ENCODE results near the gene ATP13A2. TPM values are rescaled to one million over a fixed set of nuclear protein-coding genes. Genes with fewer than 3 reads are reported as not detected.

ATP13A2 gene
- polyA plus RNA-seq, 3 donors, result 17.6 to 37.8 (median 19.5) TPM

GRCh38 chr1:17013491-17014320, 2.0 kb upstream of the ATP13A2 start:
- Mint-ChIP-seq H3K36me3 (peaks cover 9 to 13% of the 10 kb centered on the region in 2 donors), H3K9me3 (peaks cover 0 to 2% (median 0%) of the 10 kb centered on the region in 7 donors), H3K4me1 (peaks cover 57% of the 10 kb centered on the region), H3K27ac (peak overlapping the region in 2 of 7 donors; percentile 25 to 64), H3K4me3 (peak overlapping the region; percentile 16 to 48), H3K27me3 (ENCODE audit: low read depth in 3 of 3) (peaks cover 4 to 5% (median 5%) of the 10 kb centered on the region in 3 donors)
- Histone ChIP-seq H3K27me3 (ENCODE audit: control insufficient read depth in 2 of 2, insufficient read depth in 2 of 2, low read length in 2 of 2) (no peaks in the 10 kb centered on the region), H3K4me3 (replicated peaks in 1 of 3; ENCODE audit: low read depth in 2 of 3, low read length in 3 of 3) (no peak overlapping the region), H2AFZ (ENCODE audit: insufficient read depth, low read depth, low read length, poor library complexity, severe bottlenecking) (no peak overlapping the region), H3K9ac (ENCODE audit: insufficient read depth, low read length, poor library complexity, severe bottlenecking) (no peak overlapping the region), H3K36me3 (replicated peaks in 1 of 2; ENCODE audit: control insufficient read depth in 1 of 2, insufficient read depth in 2 of 2, low read length in 2 of 2) (peaks cover 8 to 14% of the 10 kb centered on the region in 2 donors), H3K4me1 (ENCODE audit: control insufficient read depth in 1 of 2, insufficient read depth in 2 of 2, low read length in 2 of 2) (peaks cover 54 to 61% of the 10 kb centered on the region in 2 donors), H4K20me1 (ENCODE audit: insufficient read depth, low read length) (peaks cover 21% of the 10 kb centered on the region), H3K79me2 (ENCODE audit: insufficient read depth, low read length) (peaks cover 12% of the 10 kb centered on the region), H3K27ac (ENCODE audit: low read depth in 1 of 2, low read length in 2 of 2) (no peak overlapping the region), H3K4me2 (replicated peaks; ENCODE audit: extremely low read depth, low read length, poor library complexity, severe bottlenecking) (peak overlapping the region; percentile 27), H3K9me3 (replicated peaks in 1 of 2; ENCODE audit: control insufficient read depth in 1 of 2, insufficient read depth in 1 of 2, low read length in 2 of 2) (no peaks in the 10 kb centered on the region)
- peak; percentile 25 to 72 (median 54) for DNase-seq
- intact Hi-C loops (cut with micrococcal nuclease), result no loop called here
- 0% methylated on average over 8 of the region's 13 CpGs for WGBS (ENCODE audit: insufficient coverage)
- TF ChIP-seq CTCF (IDR thresholded peaks at IDR 0.05), result no peak

GRCh38 chr1:17012775-17013490, 1.2 kb upstream of the ATP13A2 start:
- H3K36me3 Mint-ChIP-seq, result peaks cover 3 to 5% of the 10 kb centered on the region in 2 donors
- H3K4me1 ChIP-seq (ENCODE audit: control insufficient read depth in 1 of 2, insufficient read depth in 2 of 2, low read length in 2 of 2), result peaks cover 54 to 61% of the 10 kb centered on the region in 2 donors
- peaks cover 0 to 2% (median 0%) of the 10 kb centered on the region in 7 donors for H3K9me3 Mint-ChIP-seq
- H3K4me3 ChIP-seq (replicated peaks in 1 of 3; ENCODE audit: low read depth in 2 of 3, low read length in 3 of 3), result no peak overlapping the region
- H3K27me3 ChIP-seq (ENCODE audit: control insufficient read depth in 2 of 2, insufficient read depth in 2 of 2, low read length in 2 of 2), result no peaks in the 10 kb centered on the region
- no peak overlapping the region for H3K9ac ChIP-seq (ENCODE audit: insufficient read depth, low read length, poor library complexity, severe bottlenecking)
- no peak for DNase-seq
- no peak overlapping the region for H3K4me3 Mint-ChIP-seq
- H3K79me2 ChIP-seq (ENCODE audit: insufficient read depth, low read length), result peaks cover 12% of the 10 kb centered on the region
- peaks cover 21% of the 10 kb centered on the region for H4K20me1 ChIP-seq (ENCODE audit: insufficient read depth, low read length)
- H2AFZ ChIP-seq (ENCODE audit: insufficient read depth, low read depth, low read length, poor library complexity, severe bottlenecking), result no peak overlapping the region
- no peak overlapping the region for H3K4me2 ChIP-seq (replicated peaks; ENCODE audit: extremely low read depth, low read length, poor library complexity, severe bottlenecking)
- no peak for TF ChIP-seq CTCF (IDR thresholded peaks at IDR 0.05)
- peaks cover 57% of the 10 kb centered on the region for H3K4me1 Mint-ChIP-seq
- H3K36me3 ChIP-seq (replicated peaks in 1 of 2; ENCODE audit: control insufficient read depth in 1 of 2, insufficient read depth in 2 of 2, low read length in 2 of 2), result peaks cover under 1 to 7% of the 10 kb centered on the region in 2 donors
- intact Hi-C loops (cut with micrococcal nuclease), result no loop called here
- H3K27me3 Mint-ChIP-seq (ENCODE audit: low read depth in 3 of 3), result peaks cover 4 to 5% (median 5%) of the 10 kb centered on the region in 3 donors
- H3K27ac ChIP-seq (ENCODE audit: low read depth in 1 of 2, low read length in 2 of 2), result no peak overlapping the region
- peak overlapping the region in 1 of 7 donors; percentile 58 for H3K27ac Mint-ChIP-seq
- no peaks in the 10 kb centered on the region for H3K9me3 ChIP-seq (replicated peaks in 1 of 2; ENCODE audit: control insufficient read depth in 1 of 2, insufficient read depth in 1 of 2, low read length in 2 of 2)
- 95% methylated on average over 8 of the region's 9 CpGs for WGBS (ENCODE audit: insufficient coverage)
